Fibroblast of peridontal ligament (primary cell): ENCODE results near the gene MTRF1.
"Not testable (repeated sequence)": the region's sequence is repeated elsewhere in the genome, so short reads cannot be mapped to it uniquely, and the experiment has no call there.

Experiments used
- DNase-seq: peaks from one replicate; pipeline ENCODE4 v3.0.0-alpha.2; 2010; ENCODE audit errors: extremely low read depth

MTRF1 gene

GRCh38 chr13:41279156-41279555, 15.8 kb upstream of the MTRF1 start:
- DNase-seq: not testable (repeated sequence)

- no peak for DNase-seq
Measured at GRCh38 chr13:41276824-41277223, 13.4 kb upstream of the MTRF1 start.

GRCh38 chr13:41274881-41275280, 11.5 kb upstream of the MTRF1 start:
- peak; percentile 34 for DNase-seq

GRCh38 chr13:41273831-41274441, 10.6 kb upstream of the MTRF1 start:
- DNase-seq: no peak

GRCh38 chr13:41271456-41272285, 8.3 kb upstream of the MTRF1 start:
- no peak for DNase-seq

GRCh38 chr13:41268764-41269163, 5.4 kb upstream of the MTRF1 start:
- peak; percentile 25 for DNase-seq

GRCh38 chr13:41267106-41267505, 3.7 kb upstream of the MTRF1 start:
- peak; percentile 30 for DNase-seq

GRCh38 chr13:41259875-41260501, 3.4 kb downstream of the MTRF1 start:
- DNase-seq: no peak

GRCh38 chr13:41257535-41257934, 5.8 kb downstream of the MTRF1 start:
- DNase-seq: no peak

GRCh38 chr13:41254902-41255301, 8.5 kb downstream of the MTRF1 start:
- DNase-seq: no peak

GRCh38 chr13:41250993-41251392, 12.4 kb downstream of the MTRF1 start:
- no peak for DNase-seq

- no peak for DNase-seq
Measured at GRCh38 chr13:41246969-41247680, 16.3 kb downstream of the MTRF1 start.

- DNase-seq: no peak
Measured at GRCh38 chr13:41244556-41244955, 18.8 kb downstream of the MTRF1 start.

GRCh38 chr13:41241626-41242025, 21.8 kb downstream of the MTRF1 start:
- DNase-seq: no peak

- no peak for DNase-seq
Measured at GRCh38 chr13:41236369-41236768, 27.0 kb downstream of the MTRF1 start.

- DNase-seq: no peak
Measured at GRCh38 chr13:41232578-41233480, 30.5 kb downstream of the MTRF1 start.

GRCh38 chr13:41231786-41232185, 31.6 kb downstream of the MTRF1 start:
- no peak for DNase-seq

GRCh38 chr13:41231025-41231677, 32.2 kb downstream of the MTRF1 start:
- DNase-seq: no peak

GRCh38 chr13:41229356-41229755, 34.0 kb downstream of the MTRF1 start:
- DNase-seq: no peak
